ENCODE measurements around the gene VAMP2.

DNA sequence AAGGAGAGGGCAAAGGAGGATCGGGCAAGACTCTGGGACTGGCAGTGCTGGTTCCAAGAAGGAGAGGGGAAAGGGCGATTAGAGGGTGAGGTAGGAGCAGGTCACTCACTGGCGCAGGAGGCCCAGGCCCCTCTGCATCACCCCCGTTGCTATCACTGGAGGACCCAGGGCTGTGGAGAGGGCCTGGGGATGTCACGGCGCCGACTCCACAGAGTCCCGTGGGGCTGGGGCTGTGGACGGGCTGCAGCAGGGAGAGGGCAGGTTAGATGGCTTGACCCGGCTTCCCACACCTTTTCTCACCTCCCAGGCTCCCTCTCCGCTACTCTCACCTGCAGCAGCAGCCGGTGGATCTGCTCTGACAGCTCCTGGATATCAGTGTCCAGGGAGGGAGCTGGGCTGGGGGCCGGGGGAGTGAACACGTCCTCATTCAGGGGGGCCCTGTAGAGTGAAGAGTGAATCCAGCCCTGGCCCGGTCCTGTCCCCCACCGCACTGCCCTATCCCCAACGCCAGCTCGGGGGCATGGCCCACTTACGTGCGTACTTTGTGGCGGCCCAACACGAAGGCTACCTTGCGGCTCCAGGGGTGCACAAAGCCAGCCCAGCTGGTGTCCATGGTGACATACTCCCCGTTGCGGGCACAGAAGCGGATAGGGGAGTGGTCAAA, 15.5 kb downstream of the VAMP2 start:
- TF ChIP-seq, protein P1, sequence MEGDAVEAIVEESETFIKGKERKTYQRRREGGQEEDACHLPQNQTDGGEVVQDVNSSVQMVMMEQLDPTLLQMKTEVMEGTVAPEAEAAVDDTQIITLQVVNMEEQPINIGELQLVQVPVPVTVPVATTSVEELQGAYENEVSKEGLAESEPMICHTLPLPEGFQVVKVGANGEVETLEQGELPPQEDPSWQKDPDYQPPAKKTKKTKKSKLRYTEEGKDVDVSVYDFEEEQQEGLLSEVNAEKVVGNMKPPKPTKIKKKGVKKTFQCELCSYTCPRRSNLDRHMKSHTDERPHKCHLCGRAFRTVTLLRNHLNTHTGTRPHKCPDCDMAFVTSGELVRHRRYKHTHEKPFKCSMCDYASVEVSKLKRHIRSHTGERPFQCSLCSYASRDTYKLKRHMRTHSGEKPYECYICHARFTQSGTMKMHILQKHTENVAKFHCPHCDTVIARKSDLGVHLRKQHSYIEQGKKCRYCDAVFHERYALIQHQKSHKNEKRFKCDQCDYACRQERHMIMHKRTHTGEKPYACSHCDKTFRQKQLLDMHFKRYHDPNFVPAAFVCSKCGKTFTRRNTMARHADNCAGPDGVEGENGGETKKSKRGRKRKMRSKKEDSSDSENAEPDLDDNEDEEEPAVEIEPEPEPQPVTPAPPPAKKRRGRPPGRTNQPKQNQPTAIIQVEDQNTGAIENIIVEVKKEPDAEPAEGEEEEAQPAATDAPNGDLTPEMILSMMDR (IDR thresholded peaks at IDR 0.05) = no peak
- no peak for TF ChIP-seq POLR2A (IDR thresholded peaks at IDR 0.05)

All from gastroesophageal sphincter (tissue), 3 donors.